SIG-M5 treated with dmso at 0.1 percent for 504 hours (cell line): ENCODE measurements around the gene PRSS36.
A peak's percentile ranks its signal among the peaks of the same experiment; 100 is the strongest.
"Not testable (repeated sequence)": the region's sequence is repeated elsewhere in the genome, so short reads cannot be mapped to it uniquely, and the experiment has no call there.

Experiments
- DNase-seq: peaks from one replicate; lab custom pipeline; 2025; ENCODE audit not compliant: unreplicated experiment; lab: John Stamatoyannopoulos, UW

The PRSS36 gene

GRCh38 chr16:31184888-31185287 is 35.0 kb upstream of the PRSS36 start:
- no peak for DNase-seq

GRCh38 chr16:31183432-31184428 is 33.9 kb upstream of the PRSS36 start:
- DNase-seq, result no peak

GRCh38 chr16:31182391-31182790 is 32.5 kb upstream of the PRSS36 start:
- DNase-seq, result no peak

- no peak for DNase-seq
Observed at GRCh38 chr16:31181102-31181830, 31.4 kb upstream of the PRSS36 start.

- DNase-seq, result peak; percentile 80
Observed at GRCh38 chr16:31179747-31180459, 30.0 kb upstream of the PRSS36 start, which contains the start of gene FUS. Gene FUS, plus strand, starts transcription at chr16:31180139. Its CDS starts 76 bp downstream, at chr16:31180215.

- DNase-seq, result no peak
Observed at GRCh38 chr16:31179219-31179746, 29.4 kb upstream of the PRSS36 start.

- peak; percentile 39 for DNase-seq
Observed at GRCh38 chr16:31177136-31177535, 27.3 kb upstream of the PRSS36 start.

GRCh38 chr16:31170048-31170447 is 20.2 kb upstream of the PRSS36 start:
- not testable (repeated sequence) for DNase-seq

- peak; percentile 18 for DNase-seq
Observed at GRCh38 chr16:31168848-31169247, 19.0 kb upstream of the PRSS36 start.

- no peak for DNase-seq
Observed at GRCh38 chr16:31167315-31167714, 17.4 kb upstream of the PRSS36 start.

- DNase-seq, result peak; percentile 51
Observed at GRCh38 chr16:31157136-31157535, 7.3 kb upstream of the PRSS36 start.

GRCh38 chr16:31150976-31151375 is 1.1 kb upstream of the PRSS36 start:
- peak; percentile 26 for DNase-seq

- no peak for DNase-seq
Observed at GRCh38 chr16:31149332-31149731, 534 bp downstream of the PRSS36 start.

- no peak for DNase-seq
Observed at GRCh38 chr16:31148896-31149295, 970 bp downstream of the PRSS36 start.

GRCh38 chr16:31148281-31148728 is 1.6 kb downstream of the PRSS36 start:
- no peak for DNase-seq

- DNase-seq, result no peak
Observed at GRCh38 chr16:31147574-31147973, 2.3 kb downstream of the PRSS36 start.

GRCh38 chr16:31145398-31145990 is 4.4 kb downstream of the PRSS36 start:
- no peak for DNase-seq

- not testable (repeated sequence) for DNase-seq
Observed at GRCh38 chr16:31144418-31144817, 5.4 kb downstream of the PRSS36 start.

- no peak for DNase-seq
Observed at GRCh38 chr16:31143694-31144148, 6.1 kb downstream of the PRSS36 start.

- DNase-seq, result no peak
Observed at GRCh38 chr16:31143011-31143693, 6.7 kb downstream of the PRSS36 start.
